Right atrium auricular region (tissue), 2 donors: Measurements from ENCODE around the gene CADM2. TPM values are rescaled to one million over a fixed set of nuclear protein-coding genes. Genes with fewer than 3 reads are reported as not detected.
"Not testable (repeated sequence)": the region's sequence is repeated elsewhere in the genome, so short reads cannot be mapped to it uniquely, and the experiment has no call there.

Experiments
- DNase-seq: peaks from one replicate; pipeline ENCODE4 v3.0.0-alpha.2; 2019; ENCODE audit warnings: low spot score
- H3K27ac ChIP-seq, 2 donors: fragments of 200-600 bp; sonication (generic); 1 replicate in 1 of 2; 2 replicates in 1 of 2; pipeline ENCODE4 v1.5.1; 2016 to 2019
- H3K27me3 ChIP-seq, 2 donors: fragments of 200-600 bp; sonication (generic); one replicate each; pipeline versions ENCODE4 v1.5.1 to v1.6.0; 2017 to 2019
- H3K36me3 ChIP-seq: fragments of 200-600 bp; sonication (generic); one replicate; pipeline ENCODE4 v1.5.1; 2016
- H3K4me1 ChIP-seq, 2 donors: fragments of 200-600 bp; sonication (generic); one replicate each; pipeline versions ENCODE4 v1.5.1 to v1.6.0; 2017 to 2019
- H3K4me3 ChIP-seq, 2 donors: fragments of 200-600 bp; sonication (generic); 1 replicate in 1 of 2; 2 replicates in 1 of 2; pipeline ENCODE4 v1.5.1; 2017 to 2019; ENCODE audit warnings: mild to moderate bottlenecking in 1 of 2, moderate library complexity in 1 of 2
- H3K9me3 ChIP-seq, 2 donors: fragments of 200-600 bp; sonication (generic); one replicate each; pipeline ENCODE4 v1.5.1; 2019
- total RNA-seq, 2 donors: library from RNA; depleted of rRNA; stranded (reverse); fragments of >200 nt; gene quantifications; one replicate each; pipeline ENCODE4 v1.1.0, GENCODE V29; 2016
- TF ChIP-seq, protein P1 (sequence below), 2 donors: fragments of 200-600 bp; sonication (generic); IDR thresholded peaks; one replicate each; pipeline ENCODE4 v1.5.1; 2019; ENCODE audit warnings: antibody characterized with exemption in 2 of 2

Gene CADM2
- total RNA-seq, 2 donors from 2014 or later, result 6.5 to 9.5 TPM

DNA sequence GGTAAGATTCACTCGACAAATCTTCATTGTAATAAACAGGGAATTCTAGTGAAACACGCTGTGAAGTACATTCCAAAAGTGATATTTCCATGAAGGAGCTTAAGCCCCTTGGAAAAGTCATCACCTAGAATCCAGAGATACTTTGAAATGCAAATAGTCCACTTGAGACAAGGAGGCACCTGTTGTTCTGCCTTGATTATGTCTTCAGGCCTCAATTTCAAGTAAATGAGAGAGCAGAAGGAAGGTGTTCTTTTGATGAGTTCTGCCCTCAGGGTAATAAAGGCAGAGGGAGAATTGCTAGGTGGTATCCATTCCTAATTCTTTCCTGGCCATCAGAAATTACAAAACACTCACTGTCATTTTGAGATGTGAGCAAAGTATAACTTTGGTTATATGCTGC is 162.1 kb downstream of the CADM2 start:
- Histone ChIP-seq H3K36me3 (no peaks in the 10 kb centered on the region), H3K27me3 (no peaks in the 10 kb centered on the region), H3K9me3 (no peaks in the 10 kb centered on the region), H3K4me3 (no peak overlapping the region), H3K4me1 (no peaks in the 10 kb centered on the region), H3K27ac (no peak overlapping the region)
- no peak for DNase-seq
- TF ChIP-seq, protein P1, sequence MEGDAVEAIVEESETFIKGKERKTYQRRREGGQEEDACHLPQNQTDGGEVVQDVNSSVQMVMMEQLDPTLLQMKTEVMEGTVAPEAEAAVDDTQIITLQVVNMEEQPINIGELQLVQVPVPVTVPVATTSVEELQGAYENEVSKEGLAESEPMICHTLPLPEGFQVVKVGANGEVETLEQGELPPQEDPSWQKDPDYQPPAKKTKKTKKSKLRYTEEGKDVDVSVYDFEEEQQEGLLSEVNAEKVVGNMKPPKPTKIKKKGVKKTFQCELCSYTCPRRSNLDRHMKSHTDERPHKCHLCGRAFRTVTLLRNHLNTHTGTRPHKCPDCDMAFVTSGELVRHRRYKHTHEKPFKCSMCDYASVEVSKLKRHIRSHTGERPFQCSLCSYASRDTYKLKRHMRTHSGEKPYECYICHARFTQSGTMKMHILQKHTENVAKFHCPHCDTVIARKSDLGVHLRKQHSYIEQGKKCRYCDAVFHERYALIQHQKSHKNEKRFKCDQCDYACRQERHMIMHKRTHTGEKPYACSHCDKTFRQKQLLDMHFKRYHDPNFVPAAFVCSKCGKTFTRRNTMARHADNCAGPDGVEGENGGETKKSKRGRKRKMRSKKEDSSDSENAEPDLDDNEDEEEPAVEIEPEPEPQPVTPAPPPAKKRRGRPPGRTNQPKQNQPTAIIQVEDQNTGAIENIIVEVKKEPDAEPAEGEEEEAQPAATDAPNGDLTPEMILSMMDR (IDR thresholded peaks at IDR 0.05), result no peak

DNA sequence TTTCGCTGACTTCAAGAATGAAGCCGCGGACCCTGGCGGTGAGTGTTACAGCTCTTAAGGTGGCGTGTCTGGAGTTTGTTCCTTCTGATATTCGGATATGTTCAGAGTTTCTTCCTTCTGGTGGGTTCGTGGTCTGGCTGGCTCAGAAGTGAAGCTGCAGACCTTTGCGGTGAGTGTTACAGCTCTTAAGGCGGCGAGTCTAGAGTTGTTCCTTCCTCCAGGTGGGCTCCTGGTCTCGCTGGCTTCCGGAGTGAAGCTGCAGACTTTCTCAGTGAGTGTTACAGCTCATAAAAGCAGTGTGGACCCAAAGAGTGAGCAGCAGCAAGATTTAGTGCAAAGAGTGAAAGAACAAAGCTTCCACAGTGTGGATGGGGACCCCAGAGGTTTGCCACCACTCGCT is 174.1 kb downstream of the CADM2 start:
- H3K9me3 ChIP-seq, H3K27me3 ChIP-seq, H3K4me1 ChIP-seq, H3K36me3 ChIP-seq, DNase-seq, H3K4me3 ChIP-seq, H3K27ac ChIP-seq: not testable (repeated sequence)

DNA sequence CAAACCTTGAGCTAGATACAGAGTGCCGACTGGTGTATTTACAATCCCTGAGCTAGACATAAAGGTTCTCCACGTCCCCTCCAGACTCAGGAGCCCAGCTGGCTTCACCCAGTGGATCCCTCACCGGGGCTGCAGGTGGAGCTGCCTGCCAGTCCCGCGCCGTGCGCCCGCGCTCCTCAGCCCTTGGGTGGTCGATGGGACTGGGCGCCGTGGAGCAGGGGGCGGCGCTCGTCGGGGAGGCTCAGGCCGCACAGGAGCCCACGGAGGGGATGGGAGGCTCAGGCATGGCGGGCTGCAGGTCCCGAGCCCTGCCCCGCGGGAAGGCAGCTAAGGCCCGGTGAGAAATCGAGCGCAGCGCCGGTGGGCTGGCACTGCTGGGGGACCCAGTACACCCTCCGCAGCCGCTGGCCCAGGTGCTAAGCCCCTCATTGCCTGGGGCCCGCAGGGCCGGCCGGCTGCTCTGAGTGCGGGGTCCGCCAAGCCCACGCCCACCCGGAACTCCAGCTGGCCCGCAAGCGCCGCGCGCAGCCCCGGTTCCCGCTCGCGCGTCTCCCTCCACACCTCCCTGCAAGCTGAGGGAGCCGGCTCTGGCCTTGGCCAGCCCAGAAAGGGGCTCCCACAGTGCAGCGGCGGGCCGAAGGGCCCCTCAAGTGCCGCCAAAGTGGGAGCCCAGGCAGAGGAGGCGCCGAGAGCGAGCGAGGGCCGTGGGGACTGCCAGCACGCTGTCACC is 175.1 kb downstream of the CADM2 start:
- not testable (repeated sequence) for H3K36me3 ChIP-seq, H3K27me3 ChIP-seq, DNase-seq

DNA sequence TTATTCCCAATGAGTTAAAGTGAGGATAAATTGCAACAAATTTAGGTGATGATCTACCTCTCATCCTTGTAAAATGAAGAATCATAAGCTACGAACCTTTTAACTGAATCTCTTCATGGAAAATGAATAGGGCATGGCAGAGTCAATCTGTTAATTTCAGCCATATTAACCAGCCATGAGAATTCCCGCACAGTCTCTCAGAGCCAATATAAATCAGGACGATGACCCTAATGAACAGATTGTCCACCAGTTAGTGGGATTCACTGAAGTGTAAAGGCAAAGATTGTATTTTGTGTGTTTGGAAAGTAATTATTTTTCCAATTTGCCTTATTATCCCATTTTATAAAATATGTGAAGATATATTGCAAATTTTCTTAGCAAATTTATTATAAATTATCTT is 183.8 kb downstream of the CADM2 start:
- Histone ChIP-seq H3K9me3 (no peaks in the 10 kb centered on the region), H3K4me3 (no peak overlapping the region), H3K4me1 (no peaks in the 10 kb centered on the region), H3K36me3 (no peaks in the 10 kb centered on the region), H3K27me3 (no peaks in the 10 kb centered on the region), H3K27ac (no peak overlapping the region)
- TF ChIP-seq, protein P1 (IDR thresholded peaks at IDR 0.05), result no peak
- no peak for DNase-seq

More for the DNA sequence above, 175.1 kb downstream of the CADM2 start:
- H3K9me3 ChIP-seq, H3K4me1 ChIP-seq, H3K4me3 ChIP-seq, H3K27ac ChIP-seq: not testable (repeated sequence)

DNA sequence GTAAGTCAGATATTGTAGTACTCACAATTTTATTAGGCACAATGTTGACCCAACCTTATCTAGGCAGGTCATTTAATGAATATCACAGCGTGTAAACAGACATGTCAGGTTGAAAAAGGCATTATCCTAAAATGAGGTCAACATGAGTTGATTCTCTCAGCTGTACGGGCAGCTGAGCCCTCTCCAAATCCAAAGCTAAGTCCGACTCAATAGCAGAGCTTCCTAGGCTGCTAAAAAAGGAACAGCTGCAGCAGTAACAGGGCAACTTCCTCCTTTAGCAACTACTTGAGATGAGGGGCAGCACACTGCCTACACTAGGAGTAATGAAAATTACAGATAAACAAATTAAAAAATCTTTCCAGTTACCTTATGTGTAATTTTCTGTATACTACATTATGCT is 189.2 kb downstream of the CADM2 start:
- Histone ChIP-seq H3K9me3 (no peaks in the 10 kb centered on the region), H3K4me3 (no peak overlapping the region), H3K27me3 (no peaks in the 10 kb centered on the region), H3K27ac (no peak overlapping the region), H3K36me3 (no peaks in the 10 kb centered on the region), H3K4me1 (no peaks in the 10 kb centered on the region)
- no peak for DNase-seq
- TF ChIP-seq, protein P1 (IDR thresholded peaks at IDR 0.05), result no peak

DNA sequence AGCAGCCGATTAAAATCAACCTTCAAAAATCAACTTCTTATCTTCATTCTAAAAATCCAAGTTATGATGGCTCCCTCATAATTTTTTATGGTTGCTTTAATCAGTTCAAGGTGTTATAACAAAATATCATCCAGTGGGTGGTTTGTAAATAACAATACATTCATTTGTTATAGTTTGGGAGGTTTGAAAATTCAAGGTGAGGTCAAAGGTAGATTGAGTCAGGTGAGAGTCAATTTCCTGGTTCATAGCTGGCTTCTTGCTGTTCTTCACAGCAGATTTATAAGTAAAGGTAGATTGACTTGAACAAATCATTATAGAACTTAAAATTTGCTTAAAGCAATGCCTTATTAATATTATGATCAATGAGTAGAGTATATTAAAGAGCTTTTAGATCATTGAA is 192.8 kb downstream of the CADM2 start:
- Histone ChIP-seq H3K36me3 (no peaks in the 10 kb centered on the region), H3K27ac (no peak overlapping the region), H3K4me3 (no peak overlapping the region), H3K27me3 (no peaks in the 10 kb centered on the region), H3K4me1 (no peaks in the 10 kb centered on the region), H3K9me3 (no peaks in the 10 kb centered on the region)
- TF ChIP-seq, protein P1 (IDR thresholded peaks at IDR 0.05), result no peak
- DNase-seq, result no peak

DNA sequence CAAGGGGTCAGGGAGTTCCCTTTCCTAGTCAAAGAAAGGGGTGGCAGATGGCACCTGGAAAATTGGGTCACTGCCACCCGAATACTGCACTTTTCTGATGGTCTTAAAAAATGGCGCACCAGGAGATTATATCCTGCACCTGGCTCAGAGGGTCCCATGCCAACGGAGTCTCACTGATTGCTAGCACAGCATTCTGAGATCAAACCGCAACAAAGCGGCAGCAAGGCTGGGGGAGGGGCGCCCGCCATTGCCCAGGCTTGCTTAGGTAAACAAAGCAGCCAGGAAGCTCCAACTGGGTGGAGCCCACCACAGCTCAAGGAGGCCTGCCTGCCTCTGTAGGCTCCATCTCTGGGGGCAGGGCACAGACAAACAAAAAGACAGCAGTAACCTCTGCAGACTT is 194.5 kb downstream of the CADM2 start:
- H3K27ac ChIP-seq, H3K9me3 ChIP-seq, H3K36me3 ChIP-seq, H3K4me3 ChIP-seq, DNase-seq, H3K27me3 ChIP-seq, H3K4me1 ChIP-seq: not testable (repeated sequence)
